GDM1 (cell line): Measurements from ENCODE around the gene RTL10.

Experiments
- DNase-seq: peaks from one replicate; lab custom pipeline; 2025; lab: John Stamatoyannopoulos, UW

Gene RTL10

DNA sequence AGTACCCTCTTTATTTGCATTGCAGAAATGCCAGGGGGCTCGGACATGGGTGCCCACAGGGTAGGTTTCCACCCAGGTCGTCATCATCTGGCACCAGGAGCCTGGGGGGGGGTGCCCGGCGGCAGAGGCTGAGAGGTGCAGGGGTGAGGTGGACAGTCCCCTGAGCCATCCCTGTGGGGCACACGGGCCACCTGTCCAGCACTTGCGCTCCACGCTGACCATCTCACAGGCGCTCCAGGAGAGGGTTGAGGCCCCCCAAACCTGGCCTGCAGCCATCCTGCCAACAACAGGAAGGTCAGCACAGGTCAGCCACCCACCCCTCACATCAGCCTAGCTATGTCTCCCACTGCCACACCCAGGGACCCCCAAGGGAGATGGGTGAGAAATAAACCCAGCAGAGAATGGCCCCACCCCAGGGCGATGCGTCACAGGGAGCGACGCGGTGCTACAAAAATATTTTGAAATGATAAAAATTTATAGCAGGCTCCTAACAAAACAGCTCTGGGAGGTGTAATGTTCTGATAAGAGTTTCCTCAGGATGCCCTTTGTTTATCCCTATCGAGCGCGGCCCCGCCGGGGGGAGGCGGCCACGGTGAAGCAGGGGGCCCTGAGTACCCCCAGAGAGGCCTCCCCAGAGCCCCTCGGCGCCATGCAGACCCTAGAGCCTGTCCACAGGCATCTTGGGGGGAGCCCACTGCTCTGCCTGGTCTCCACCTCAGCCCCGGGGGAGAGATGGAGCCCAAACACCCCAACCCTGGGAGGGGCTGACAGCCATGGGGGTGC is 21.0 kb upstream of the RTL10 start:
- DNase-seq, result no peak

DNA sequence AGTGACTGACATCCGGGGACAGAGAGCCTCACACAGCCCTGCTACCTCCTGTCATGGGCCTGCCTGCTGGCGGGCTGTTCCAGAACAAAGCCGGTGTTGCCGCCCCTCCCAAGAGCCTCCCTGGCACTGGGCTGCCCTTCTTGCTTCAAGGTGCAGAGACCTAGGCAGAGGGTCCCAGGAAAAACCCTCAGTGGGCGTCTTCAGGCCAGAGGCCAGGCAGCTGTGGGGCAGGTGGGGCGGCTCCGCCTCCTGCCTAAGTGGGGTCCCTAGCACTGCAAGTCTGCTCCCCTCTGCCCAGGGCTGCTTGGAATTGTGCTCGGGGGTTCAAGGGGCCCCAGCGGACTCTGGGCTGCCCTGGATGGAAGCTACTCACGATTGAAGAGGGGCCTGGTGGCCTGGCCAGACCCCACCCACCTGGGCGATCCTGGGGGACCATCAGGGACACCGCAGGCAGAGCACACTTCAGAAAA is 20.4 kb upstream of the RTL10 start:
- no peak for DNase-seq

DNA sequence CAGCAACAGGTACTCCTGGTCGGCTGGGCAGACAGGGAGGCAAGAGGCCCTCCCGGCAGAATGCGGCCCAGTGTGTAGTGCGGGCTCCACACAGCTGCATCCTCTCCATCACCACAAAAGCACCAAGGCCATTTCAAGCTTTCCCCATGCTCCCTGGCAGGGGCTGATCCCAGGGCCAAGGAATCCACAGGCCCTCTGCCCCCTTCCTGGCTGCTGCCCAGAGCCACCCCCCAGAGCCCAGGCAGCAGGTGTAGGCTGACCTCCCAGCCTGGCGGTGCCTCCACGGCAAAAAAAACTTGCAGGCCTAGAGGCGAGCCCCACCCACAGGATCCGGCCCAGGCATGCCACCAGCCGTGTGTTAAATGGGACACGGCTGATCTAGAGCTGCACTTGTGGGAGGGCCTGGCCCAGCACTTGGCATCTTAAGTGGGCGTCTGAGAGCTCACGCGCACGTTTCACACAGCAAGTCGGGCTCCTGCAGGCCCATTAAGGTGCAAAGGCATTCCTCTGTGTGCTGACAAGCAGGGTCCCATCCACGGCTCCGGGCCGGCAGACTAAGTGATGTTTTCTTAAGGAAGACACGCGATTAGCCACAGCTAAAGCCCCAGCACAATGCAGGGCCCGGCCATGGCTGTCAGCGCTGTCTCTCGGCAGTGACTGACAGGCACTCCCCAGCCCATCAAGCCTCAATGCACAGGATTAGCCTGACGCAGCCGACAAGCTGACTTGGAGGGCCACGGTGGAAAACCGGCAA is 19.8 kb upstream of the RTL10 start:
- no peak for DNase-seq

DNA sequence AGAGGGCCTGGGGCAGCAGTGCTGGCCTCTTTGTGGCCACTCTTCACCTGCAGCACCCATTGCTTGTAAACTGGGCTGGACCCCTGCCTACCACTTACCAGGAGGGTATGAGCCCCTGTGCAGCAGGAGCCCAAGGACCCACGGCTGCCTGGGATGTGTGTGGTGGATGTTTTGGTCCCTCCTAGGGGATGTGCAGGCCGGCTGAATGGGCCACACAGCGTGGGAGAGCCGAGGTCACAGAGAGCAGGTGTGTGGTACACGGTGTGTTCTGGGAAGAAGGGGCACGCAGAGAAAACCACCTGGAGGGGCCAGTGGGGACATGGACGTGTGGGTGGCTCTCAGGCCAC is 19.3 kb upstream of the RTL10 start:
- DNase-seq, result no peak

DNA sequence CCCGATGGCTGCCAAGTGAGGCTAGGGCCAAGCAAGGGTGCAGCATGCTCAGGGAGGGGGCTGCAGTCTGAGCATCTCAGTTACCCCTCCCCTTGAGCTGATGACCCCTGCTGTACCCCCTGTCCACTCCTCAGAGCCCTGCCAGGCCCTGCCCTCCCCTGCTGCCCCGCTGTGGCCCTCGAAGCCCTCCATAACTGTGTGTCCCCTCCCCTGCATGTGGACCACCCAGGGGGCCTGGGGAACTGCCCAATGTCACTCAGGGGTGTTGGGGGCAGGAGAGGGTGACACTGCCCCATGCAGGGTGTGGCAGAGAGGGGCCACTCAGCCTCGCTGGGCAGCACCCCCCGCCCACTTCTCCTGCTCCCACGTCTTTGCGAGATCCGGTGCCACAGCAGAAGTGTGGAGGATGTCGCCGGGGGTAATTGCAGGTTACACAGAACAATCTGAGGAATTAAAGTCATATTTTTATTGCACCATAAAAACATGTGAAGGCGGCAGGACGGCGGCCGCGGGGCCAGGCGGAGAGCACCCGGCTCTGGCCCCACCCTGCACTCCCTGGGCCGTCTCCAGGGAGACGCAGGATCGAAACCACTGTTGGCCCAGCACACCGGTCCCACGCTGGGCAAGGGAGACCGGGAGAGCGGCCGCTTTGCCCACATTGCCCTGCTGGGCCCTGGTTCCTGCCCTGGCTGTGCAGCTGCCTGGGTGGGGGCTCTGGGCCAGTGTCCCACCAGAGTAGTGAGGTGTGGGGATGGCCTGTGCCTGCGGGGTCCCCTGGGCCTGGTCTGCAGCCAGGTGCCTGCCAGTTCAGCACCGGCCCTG is 18.7 kb upstream of the RTL10 start:
- DNase-seq, result no peak

DNA sequence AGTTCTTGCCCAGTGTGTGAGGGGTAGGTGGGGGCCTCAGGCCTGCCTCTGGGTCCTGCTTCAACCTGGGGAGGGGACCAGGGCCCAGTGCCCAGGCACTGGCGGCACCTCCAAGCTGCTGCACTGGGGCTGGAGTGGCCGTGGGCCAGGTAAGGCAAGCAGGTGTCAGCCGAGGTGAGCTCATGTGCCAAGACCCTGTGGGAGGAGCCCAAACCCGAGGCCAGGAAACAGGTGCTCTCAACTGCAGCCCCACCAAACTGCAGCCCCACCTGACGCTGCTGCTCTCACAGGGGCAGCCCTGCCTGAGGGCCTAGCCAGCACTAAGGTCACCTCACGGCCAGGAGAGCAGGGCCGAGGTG is 18.1 kb upstream of the RTL10 start:
- DNase-seq, result no peak

DNA sequence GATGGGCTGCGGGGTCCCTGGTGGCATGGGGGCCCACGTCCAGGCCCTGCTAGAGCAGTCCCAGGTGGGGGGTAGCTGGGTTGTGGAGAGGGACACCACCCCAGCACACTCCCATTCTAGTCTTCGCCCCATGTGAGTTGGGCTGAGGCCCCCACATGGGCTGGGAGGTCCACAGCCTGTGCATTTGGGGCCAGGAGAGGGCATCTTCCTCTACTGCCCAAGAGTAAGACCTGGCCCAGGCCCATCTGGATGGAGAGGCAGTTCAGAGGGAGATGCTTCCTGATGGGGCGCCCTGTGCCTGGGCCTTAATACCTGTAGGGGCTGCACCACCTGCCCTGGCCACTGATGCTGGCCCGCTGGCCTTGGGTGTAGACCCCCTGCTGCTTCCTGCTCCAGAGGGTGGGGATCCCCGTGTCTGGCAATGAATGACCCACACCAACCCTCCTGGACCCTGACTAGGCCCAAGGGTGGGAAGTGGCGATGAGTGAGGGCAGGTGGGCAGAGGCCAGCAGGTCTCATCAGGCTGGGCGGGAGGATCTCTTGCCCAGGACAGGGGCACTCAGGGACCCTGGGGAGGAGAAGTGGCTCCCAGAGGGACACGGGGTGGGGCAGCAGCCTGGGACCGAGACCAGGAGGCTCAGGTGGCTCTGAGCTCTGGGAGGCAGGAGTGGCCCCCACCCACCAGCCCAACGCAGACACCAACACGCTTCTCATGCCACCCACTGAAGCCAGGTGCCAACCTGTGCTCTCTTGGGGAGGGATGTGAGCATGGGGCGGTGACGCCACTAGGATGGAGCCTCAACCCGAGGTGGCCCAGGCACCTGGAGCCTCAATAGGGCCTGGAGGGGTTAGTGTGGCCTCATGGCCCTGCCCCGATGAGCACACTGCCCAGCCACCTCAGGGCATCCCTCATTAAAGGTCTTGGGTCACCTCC is 17.4 kb upstream of the RTL10 start:
- no peak for DNase-seq

DNA sequence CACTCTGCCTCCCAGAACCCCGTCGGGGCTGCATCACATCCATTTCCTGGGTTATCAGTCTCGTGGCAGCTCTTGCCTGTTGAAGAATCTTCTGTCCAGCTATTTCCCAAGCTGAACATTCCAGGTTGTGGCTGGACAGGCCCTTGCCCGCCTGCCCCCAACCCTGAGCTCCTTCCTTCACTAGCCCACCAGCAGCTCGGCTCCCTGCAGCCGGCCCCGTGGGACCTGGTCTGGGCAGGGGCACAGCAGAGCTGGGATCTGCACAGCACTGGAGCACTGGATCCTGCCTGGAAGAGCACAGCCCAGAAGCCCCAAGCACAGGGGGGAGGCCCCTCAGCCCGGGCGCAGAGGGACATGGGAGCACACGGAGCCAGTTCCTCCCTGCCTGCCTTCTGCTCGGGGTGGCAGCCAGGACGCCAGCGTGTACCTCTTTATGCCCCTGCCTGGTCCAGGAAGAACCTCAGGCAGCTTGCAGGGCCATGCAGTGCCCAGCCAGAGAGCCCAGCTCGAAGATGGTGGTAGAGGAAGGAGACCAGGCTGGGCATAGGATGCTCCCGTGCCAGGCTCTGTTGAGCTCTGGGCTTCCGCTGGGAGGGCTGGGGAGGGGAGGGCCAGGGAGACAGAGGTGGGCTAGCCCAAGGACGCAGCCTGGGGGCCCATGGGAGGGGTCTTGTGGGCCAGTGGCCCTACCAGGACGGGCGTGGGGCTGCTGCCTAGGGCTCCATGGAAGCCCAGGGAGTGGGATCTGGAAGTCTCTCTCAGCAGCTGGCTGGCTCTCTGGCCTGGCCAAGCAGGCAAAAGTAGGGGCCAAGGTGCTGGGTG is 16.6 kb upstream of the RTL10 start:
- DNase-seq, result no peak

DNA sequence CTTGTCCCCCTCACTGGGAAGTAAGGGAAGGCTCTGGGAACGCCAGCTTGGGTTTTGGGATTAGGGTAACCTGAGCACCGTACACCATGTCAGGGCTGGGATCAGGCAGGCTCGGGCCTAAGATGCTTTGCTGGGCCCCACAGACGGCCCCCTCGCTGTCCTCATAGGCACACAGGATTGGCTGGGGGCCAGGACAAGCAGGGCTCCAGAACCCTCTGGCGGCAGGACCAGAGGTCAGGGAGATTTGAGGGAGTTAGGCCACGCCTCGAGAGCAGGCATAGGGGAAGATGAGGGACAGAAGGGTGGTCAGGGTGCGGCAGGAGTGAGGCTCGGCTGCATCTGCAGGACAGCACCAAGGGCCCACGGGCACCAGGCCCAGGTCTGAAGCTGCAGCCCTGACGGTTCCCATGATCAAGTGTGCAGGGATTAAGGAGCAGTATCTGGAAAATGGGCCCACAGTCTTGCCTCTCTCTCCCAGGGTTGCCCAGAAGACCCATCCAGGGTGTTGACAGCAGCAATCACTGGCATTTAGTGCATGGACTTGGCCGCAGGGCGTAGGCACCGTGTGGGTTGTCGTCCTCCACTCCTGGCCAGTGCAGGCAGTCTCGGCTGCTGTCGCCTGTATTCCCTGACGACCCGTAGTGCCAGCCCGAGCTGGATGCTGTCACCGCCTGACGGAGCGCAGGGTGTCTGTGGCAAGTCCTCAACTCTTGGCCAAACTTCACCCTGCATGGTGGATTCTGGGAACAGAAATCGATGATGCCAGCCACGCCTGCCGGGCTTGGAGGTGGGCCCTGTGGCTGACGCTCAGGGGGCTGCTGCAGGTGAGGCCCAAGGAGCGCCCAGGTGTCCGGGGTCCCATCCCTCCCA is 15.7 kb upstream of the RTL10 start:
- no peak for DNase-seq

DNA sequence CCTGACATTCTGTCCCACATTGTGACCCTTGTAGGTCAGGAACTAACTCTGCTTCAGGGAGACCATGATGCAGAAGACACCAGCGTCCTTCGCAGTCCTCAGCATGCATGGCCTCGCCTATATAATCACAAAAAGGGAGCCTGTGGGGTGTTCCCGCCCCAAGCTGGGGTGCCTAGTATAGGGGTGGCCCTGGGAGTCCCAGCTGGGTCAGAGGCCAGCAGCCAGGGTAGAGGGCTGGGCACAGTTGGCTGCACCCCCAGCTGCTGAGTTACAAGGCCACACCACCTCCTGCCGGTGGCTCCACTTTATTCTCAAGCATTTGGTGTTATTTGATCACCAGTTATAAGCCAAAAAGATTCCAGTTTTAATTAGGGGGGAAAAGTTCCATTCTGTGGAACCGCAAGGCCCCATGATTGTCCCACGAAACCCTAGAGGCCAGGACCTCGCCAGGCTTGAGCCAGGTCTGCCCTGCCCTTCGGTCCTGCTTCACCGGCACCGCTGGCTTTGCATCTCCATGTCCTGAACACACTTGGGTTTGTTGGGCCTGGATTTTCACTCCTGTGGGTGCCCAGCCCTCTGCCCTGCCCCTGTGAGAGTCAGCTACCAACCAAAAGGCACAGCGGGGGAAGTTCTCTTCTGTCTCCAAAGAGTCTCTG is 15.0 kb upstream of the RTL10 start:
- no peak for DNase-seq

DNA sequence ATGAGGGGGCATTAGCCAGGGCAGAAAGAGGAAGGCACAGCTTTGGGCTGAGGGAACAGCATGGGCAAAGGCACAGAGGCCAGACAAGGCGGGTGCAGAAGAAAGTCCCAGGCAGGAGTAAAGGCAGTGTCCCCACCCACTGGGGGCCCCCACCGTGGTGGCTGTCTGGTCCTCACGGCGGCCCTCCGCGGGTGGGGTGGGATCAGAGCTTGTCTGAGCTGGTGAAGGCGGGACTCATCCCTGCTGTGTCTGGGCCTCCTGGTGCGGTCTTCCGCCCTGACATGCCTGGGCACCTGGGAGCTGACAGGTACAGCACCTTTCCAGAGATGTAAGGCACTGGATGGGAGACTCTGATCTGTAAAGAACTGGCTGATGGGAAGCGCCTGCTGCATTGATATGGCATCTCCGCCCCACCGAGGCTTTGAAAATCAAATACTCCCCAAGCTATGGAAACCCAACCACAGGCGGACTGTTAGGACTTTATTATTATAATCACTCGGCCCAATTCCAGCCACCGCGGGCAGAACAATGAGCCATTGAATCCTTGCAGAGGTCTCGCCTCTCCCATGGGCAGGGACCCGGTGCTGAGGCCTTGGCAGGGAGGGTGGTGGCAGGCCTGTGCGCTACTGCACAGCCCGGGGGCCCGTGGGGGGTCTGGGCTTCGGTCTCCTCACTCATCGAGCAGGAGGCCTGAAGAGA is 14.2 kb upstream of the RTL10 start:
- no peak for DNase-seq

DNA sequence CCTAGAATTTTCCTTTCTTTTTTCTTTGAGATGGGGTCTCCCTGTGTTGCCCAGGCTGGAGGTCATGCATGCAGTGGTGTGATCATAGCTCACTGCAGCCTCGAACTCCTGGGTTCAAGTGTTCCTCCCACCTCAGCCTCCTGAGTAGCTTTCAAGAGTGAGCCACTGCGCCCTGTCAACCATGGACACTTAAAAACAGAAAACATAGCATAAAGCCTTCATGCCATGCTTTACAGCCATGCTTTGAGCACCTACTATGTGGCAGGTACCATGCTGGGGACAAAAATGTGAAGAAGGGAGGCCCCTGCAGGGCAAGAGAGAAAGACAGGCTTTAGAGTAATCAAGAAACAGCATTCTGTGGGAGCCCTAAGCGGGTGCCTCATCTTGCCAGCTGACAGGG is 13.7 kb upstream of the RTL10 start:
- no peak for DNase-seq

DNA sequence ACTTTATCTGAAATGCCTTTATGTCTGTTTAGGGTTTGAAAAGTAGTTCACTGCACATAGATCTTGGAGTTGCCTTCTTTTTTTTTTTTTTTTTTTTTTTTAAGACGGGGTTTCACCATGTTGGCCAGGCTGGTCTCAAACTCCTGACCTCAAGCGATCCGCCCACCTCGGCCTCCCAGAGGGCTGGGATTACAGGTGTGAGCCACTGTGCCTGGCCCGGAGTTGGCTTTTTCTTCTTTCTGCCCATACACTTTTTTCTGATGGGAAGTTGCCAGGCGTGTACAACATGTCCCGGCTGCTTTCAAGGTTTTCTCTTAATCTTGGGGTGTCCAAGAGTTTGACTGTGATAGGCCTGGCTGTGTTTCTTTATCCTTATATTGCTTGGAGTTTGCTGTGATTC is 12.9 kb upstream of the RTL10 start:
- DNase-seq, result no peak

DNA sequence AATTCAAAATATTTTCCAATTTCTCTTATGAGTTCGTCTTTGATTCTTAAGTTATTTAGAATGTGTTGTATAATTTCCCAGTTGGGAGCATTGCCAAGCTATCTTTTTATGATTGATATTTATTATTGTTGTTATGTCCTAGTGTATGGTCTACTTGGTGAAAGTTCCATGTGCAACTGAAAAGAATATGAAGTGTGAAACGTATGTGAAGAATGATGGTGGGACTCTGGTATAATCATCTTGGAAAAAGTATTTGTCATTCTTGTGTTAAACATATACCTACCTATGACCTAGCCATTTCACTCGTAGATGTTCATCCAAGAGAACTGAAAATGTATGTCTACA is 12.0 kb upstream of the RTL10 start:
- DNase-seq, result no peak

DNA sequence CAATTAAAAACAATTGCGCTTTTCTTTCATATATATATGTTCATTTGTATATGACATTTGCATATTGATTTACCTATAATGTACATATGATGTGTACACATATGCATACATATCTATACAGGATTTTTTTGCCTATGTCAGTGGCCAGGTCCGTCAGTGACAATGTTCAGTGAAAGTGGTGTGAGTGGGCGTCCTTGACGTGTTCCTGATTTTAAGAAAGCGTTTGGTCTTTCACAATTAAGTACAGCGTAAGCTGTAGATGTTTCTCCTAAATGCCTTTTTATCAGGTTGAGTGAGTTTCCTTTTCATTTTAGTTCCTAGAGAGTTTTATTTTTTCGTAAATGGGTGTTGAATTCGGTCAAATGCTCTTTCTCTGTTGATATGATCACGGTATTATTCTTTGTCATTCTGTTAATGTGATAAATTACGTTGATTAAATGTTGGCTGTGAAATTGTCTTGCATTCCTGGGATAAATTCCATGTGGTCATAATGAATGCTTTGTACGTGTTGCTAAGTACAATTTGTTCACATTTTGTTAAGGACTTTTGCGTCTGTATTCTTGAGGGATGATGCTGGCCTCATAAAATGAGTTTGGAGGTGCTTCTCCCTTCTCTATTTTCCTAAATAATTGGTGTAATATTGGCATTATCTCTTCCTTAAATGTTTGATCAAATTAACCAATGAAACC is 10.6 kb upstream of the RTL10 start:
- DNase-seq, result no peak

DNA sequence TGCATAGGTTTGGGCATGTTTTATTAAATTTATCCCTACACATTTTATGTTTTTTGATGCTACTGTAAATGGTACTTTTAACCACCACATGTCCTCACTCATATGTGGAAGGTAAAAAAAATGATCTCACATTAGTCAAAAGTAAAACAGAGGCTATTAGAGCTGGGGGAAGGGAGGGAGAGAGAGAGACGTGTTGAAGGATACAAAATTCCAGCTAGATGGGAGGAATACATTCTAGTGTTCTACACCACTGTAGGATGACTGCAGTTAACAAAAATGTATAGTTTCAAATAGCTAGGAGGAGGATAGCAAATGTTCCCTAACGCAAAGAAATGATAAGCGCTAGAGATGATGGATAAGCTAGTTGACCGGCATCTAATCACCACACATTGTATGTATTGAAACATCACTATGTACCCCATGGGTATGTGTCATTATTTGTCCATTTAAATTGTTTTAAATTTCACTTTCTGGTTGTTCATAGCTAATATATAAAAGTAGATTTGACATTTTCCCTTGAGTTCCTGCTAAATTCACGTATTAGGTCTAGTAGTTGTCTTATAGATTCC is 9.9 kb upstream of the RTL10 start:
- DNase-seq, result no peak

DNA sequence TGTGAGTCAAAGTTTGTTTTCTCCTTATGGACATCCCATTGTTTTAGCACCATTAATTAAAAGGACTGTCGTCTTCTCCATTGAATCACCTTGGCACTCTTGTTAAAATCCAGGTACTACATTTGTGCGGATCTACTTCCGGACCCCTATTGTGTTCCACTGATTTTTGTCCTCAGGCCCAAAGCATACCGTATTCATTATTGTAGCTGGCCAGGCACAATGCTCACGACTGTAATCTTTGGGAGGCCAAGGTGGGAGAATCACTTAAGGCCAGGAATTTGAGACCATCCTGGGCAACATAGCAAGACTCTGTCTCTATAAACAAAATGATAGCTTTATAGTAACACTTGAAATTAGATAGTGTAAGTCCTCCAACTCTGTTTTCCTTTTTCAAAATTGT is 8.9 kb upstream of the RTL10 start:
- no peak for DNase-seq
